GM12873 (cell line): ENCODE data around the gene ZFAND2B.

Source experiments
- CTCF ChIP-seq: IDR thresholded peaks from 2 replicates; pipeline ENCODE4 v1.5.1; 2012; ENCODE audit warnings: low read depth, mild to moderate bottlenecking, moderate library complexity, low read length, control low read depth; ENCODE audit not compliant: insufficient read depth; ENCODE audit errors: missing control alignments

Gene ZFAND2B

GRCh38 chr2:219209236-219210195 lies 2.9 kb downstream of the ZFAND2B start:
- TF ChIP-seq CTCF, result no peak

- no peak for TF ChIP-seq CTCF
Measured at GRCh38 chr2:219210196-219210885, 3.8 kb downstream of the ZFAND2B start.

GRCh38 chr2:219210886-219211362 lies 4.3 kb downstream of the ZFAND2B start:
- no peak for TF ChIP-seq CTCF

GRCh38 chr2:219213026-219213415 lies 6.4 kb downstream of the ZFAND2B start:
- TF ChIP-seq CTCF, result no peak

GRCh38 chr2:219213486-219214071 lies 7.0 kb downstream of the ZFAND2B start:
- TF ChIP-seq CTCF, result no peak

GRCh38 chr2:219214141-219214540 lies 7.6 kb downstream of the ZFAND2B start:
- TF ChIP-seq CTCF, result no peak

- TF ChIP-seq CTCF, result no peak
Measured at GRCh38 chr2:219214786-219215185, 8.2 kb downstream of the ZFAND2B start.
